ENCODE measurements around the gene NUDCD2.

NUDCD2 gene

GRCh38 chr5:163496286-163496685 lies 36.4 kb upstream of the NUDCD2 start:
- no peak overlapping the region for H3K4me3 ChIP-seq (ENCODE audit: low read depth, low read length)
- no peak for TF ChIP-seq CTCF (IDR thresholded peaks at IDR 0.05; ENCODE audit: borderline replicate concordance, insufficient read depth, low read depth, low read length)

- TF ChIP-seq CTCF (IDR thresholded peaks at IDR 0.05; ENCODE audit: borderline replicate concordance, insufficient read depth, low read depth, low read length) = no peak
- no peak overlapping the region for H3K4me3 ChIP-seq (ENCODE audit: low read depth, low read length)
These were observed 29.8 kb upstream of the NUDCD2 start for GRCh38 chr5:163489745-163490075.

- H3K4me3 ChIP-seq (ENCODE audit: low read depth, low read length) = no peak overlapping the region
- 0 out of 2 replicates have a peak, but pooled peaks have one; percentile 6 for TF ChIP-seq CTCF (IDR thresholded peaks at IDR 0.05; ENCODE audit: borderline replicate concordance, insufficient read depth, low read depth, low read length)
These were observed 29.3 kb upstream of the NUDCD2 start for GRCh38 chr5:163489055-163489744.

GRCh38 chr5:163478982-163479271 lies 19.0 kb upstream of the NUDCD2 start:
- TF ChIP-seq CTCF (IDR thresholded peaks at IDR 0.05; ENCODE audit: borderline replicate concordance, insufficient read depth, low read depth, low read length) = no peak
- H3K4me3 ChIP-seq (ENCODE audit: low read depth, low read length) = no peak overlapping the region

- no peak for TF ChIP-seq CTCF (IDR thresholded peaks at IDR 0.05; ENCODE audit: borderline replicate concordance, insufficient read depth, low read depth, low read length)
- no peak overlapping the region for H3K4me3 ChIP-seq (ENCODE audit: low read depth, low read length)
These were observed 18.5 kb upstream of the NUDCD2 start for GRCh38 chr5:163478126-163478981.

GRCh38 chr5:163475411-163475810 lies 15.5 kb upstream of the NUDCD2 start:
- TF ChIP-seq CTCF (IDR thresholded peaks at IDR 0.05; ENCODE audit: borderline replicate concordance, insufficient read depth, low read depth, low read length) = no peak
- H3K4me3 ChIP-seq (ENCODE audit: low read depth, low read length) = no peak overlapping the region

All from GM12875 (cell line).